SK-N-SH (cell line): ENCODE data around the gene TACSTD2. TPM values are rescaled to one million over a fixed set of nuclear protein-coding genes. Genes with fewer than 3 reads are reported as not detected.

Experiments used
- CTCF ChIA-PET: fragments of 300-600, 350-600 bp; formaldehyde crosslinking; extraction: SDS; loops from one replicate; lab custom pipeline; 2021; lab: Yijun Ruan, JAX
- POLR2A ChIA-PET: fragments of 350-600 bp; sonication (Branson Sonifier 250); formaldehyde crosslinking; extraction: SDS; loops from one replicate; lab custom pipeline; 2020; ENCODE audit warnings: antibody characterized with exemption, inconsistent platforms; lab: Yijun Ruan, JAX
- DNase-seq: peaks from one replicate; pipeline ENCODE4 v3.0.0; 2012
- H2AFZ ChIP-seq: fragments of 200-600 bp; sonication (generic); 2 replicates; pipeline ENCODE4 v1.8.1; 2016; ENCODE audit warnings: antibody characterized with exemption, mild to moderate bottlenecking, low read depth
- H3F3A ChIP-seq: fragments of 200-600 bp; sonication (generic); replicated peaks from 2 replicates; pipeline ENCODE3; 2016; ENCODE audit warnings: antibody characterized with exemption, mild to moderate bottlenecking; ENCODE audit not compliant: insufficient read depth
- H3K27ac ChIP-seq, 2 experiments: fragments of 200-500 bp in 1 of 2; fragments of 200-600 bp in 1 of 2; sonication (Bioruptor generic) in 1 of 2; sonication (generic), shearing (Covaris generic) in 1 of 2; 2 replicates each; pipeline versions ENCODE4 v1.5.1 to v1.6.1; 2014 to 2016; ENCODE audit warnings: low read depth in 2 of 2, inconsistent platforms in 1 of 2, low read length in 1 of 2, mild to moderate bottlenecking in 1 of 2, mixed read lengths in 1 of 2
- H3K27me3 ChIP-seq: fragments of 200-600 bp; sonication (generic), shearing (Covaris generic); 2 replicates; pipeline ENCODE4 v1.6.1; 2016; ENCODE audit warnings: mixed run types; ENCODE audit not compliant: insufficient read depth
- H3K36me3 ChIP-seq, 2 experiments: fragments of 200-500 bp in 1 of 2; fragments of 200-600 bp in 1 of 2; sonication (Bioruptor generic) in 1 of 2; sonication (generic) in 1 of 2; replicated peaks in 1 of 2; 2 replicates each; pipeline versions ENCODE3 to v1.5.1; 2014 to 2016; ENCODE audit warnings: low read length in 1 of 2, mild to moderate bottlenecking in 1 of 2; ENCODE audit not compliant: insufficient read depth in 2 of 2, control insufficient read depth in 1 of 2
- H3K4me1 ChIP-seq, 2 experiments: fragments of 200-500 bp in 1 of 2; fragments of 200-600 bp in 1 of 2; sonication (Bioruptor generic) in 1 of 2; sonication (generic), shearing (Covaris generic) in 1 of 2; 2 replicates each; pipeline versions ENCODE4 v1.5.1 to v1.6.1; 2014 to 2016; ENCODE audit warnings: low read depth in 1 of 2, low read length in 1 of 2, mixed run types in 1 of 2; ENCODE audit not compliant: insufficient read depth in 2 of 2, control insufficient read depth in 1 of 2
- H3K4me2 ChIP-seq: fragments of 200-600 bp; sonication (generic), shearing (Covaris generic); 2 replicates; pipeline ENCODE4 v1.6.1; 2017; ENCODE audit warnings: mixed run types
- H3K4me3 ChIP-seq, 2 experiments: fragments of 200-500 bp in 1 of 2; fragments of 200-600 bp in 1 of 2; sonication (Bioruptor generic) in 1 of 2; sonication (generic), shearing (Covaris generic) in 1 of 2; 2 replicates each; pipeline versions ENCODE4 v1.5.1 to v1.8.1; 2014 to 2016; ENCODE audit warnings: low read depth in 2 of 2, inconsistent platforms in 1 of 2, low read length in 1 of 2, mild to moderate bottlenecking in 1 of 2, mixed read lengths in 1 of 2, moderate library complexity in 1 of 2
- H3K79me2 ChIP-seq: fragments of 200-600 bp; sonication (generic); 2 replicates; pipeline ENCODE4 v1.8.1; 2017; ENCODE audit warnings: mild to moderate bottlenecking; ENCODE audit not compliant: insufficient read depth
- H3K9ac ChIP-seq: fragments of 200-600 bp; sonication (generic); 2 replicates; pipeline ENCODE4 v1.6.1; 2017; ENCODE audit warnings: mixed run types
- H3K9me2 ChIP-seq: fragments of 200-600 bp; sonication (generic); 2 replicates; pipeline ENCODE4 v1.6.1; 2017; ENCODE audit warnings: mixed run types
- H3K9me3 ChIP-seq: fragments of 200-600 bp; sonication (generic); 2 replicates; pipeline ENCODE4 v1.6.1; 2017; ENCODE audit warnings: mixed run types, mild to moderate bottlenecking, moderate library complexity
- H4K20me1 ChIP-seq: fragments of 200-600 bp; sonication (generic); 2 replicates; pipeline ENCODE4 v1.6.1; 2017; ENCODE audit warnings: mild to moderate bottlenecking, mixed run types; ENCODE audit not compliant: insufficient read depth
- EP300 ChIP-seq, 2 experiments: IDR thresholded peaks; 2 replicates each; pipeline versions ENCODE4 v1.4.0 to v1.6.1; 2012; ENCODE audit warnings: borderline replicate concordance in 1 of 2, low read depth in 1 of 2, low read length in 1 of 2
- FOSL2 ChIP-seq: IDR thresholded peaks from 2 replicates; pipeline ENCODE4 v1.4.0; 2012; ENCODE audit warnings: low read depth, mild to moderate bottlenecking, moderate library complexity, borderline replicate concordance
- FOXJ3 ChIP-seq: sonication (generic); formaldehyde crosslinking; IDR thresholded peaks from 2 replicates; pipeline ENCODE4 v1.5.1; 2020; ENCODE audit warnings: mild to moderate bottlenecking, missing genetic modification reagents
- GABPA ChIP-seq: IDR thresholded peaks from 2 replicates; pipeline ENCODE4 v1.4.0; 2012; ENCODE audit warnings: low read depth, mild to moderate bottlenecking
- MAX ChIP-seq: IDR thresholded peaks from 2 replicates; pipeline ENCODE4 v1.4.0; 2012; ENCODE audit warnings: low read depth
- NRF1 ChIP-seq: IDR thresholded peaks from 2 replicates; pipeline ENCODE4 v1.6.1; 2012; ENCODE audit warnings: low read depth, mild to moderate bottlenecking, low read length
- PBX3 ChIP-seq: IDR thresholded peaks from 2 replicates; pipeline ENCODE4; 2012
- RCOR1 ChIP-seq: fragments of 150-350 bp; IDR thresholded peaks from 2 replicates; pipeline ENCODE4 v1.6.1; 2017; ENCODE audit warnings: antibody characterized with exemption, low read length
- REST ChIP-seq: IDR thresholded peaks from 2 replicates; pipeline ENCODE4 v1.6.1; 2012; ENCODE audit warnings: mild to moderate bottlenecking, low read depth, low read length, moderate library complexity
- RFX5 ChIP-seq: IDR thresholded peaks from 2 replicates; pipeline ENCODE4 v1.6.1; 2012; ENCODE audit warnings: mild to moderate bottlenecking, improper control_type of control experiment, low read length
- RXRA ChIP-seq: IDR thresholded peaks from 2 replicates; pipeline ENCODE4 v1.4.0; 2012; ENCODE audit warnings: low read depth, mild to moderate bottlenecking, borderline replicate concordance
- SIN3A ChIP-seq: IDR thresholded peaks from 2 replicates; pipeline ENCODE4 v1.6.1; 2012; ENCODE audit warnings: low read depth, mild to moderate bottlenecking, low read length, moderate library complexity, borderline replicate concordance
- TEAD4 ChIP-seq: IDR thresholded peaks from 2 replicates; pipeline ENCODE4 v1.4.0; 2012; ENCODE audit warnings: mild to moderate bottlenecking, borderline replicate concordance; ENCODE audit not compliant: insufficient read depth
- USF1 ChIP-seq: IDR thresholded peaks from 2 replicates; pipeline ENCODE4 v1.4.0; 2012; ENCODE audit warnings: low read depth, borderline replicate concordance
- USF2 ChIP-seq: fragments of 150-350 bp; IDR thresholded peaks from 2 replicates; pipeline ENCODE4 v1.6.1; 2017; ENCODE audit warnings: antibody characterized with exemption, low read length, low read depth, borderline replicate concordance
- WGBS: methylation state at CpG from one replicate; pipeline ENCODE4 v1.1.6; 2017; ENCODE audit warnings: low lambda C conversion rate; 5-methylcytosine and 5-hydroxymethylcytosine counted together
- polyA plus RNA-seq, 3 experiments: library from polyadenylated mRNA; depleted of rRNA; stranded (reverse); fragments of >200 nt; gene quantifications; 2 replicates each; pipeline ENCODE4 v1.2.3, GENCODE V29; 2012

The TACSTD2 gene
- polyA plus RNA-seq, 1 of the 3 experiments (the other 2 are of a cell fraction) = 0.02 TPM

GRCh38 chr1:58580186-58580585 is 3.1 kb upstream of the TACSTD2 start:
- Histone ChIP-seq H3K79me2 (no peaks in the 10 kb centered on the region), H3K4me2 (no peak overlapping the region), H2AFZ (no peak overlapping the region), H3K9me2 (no peaks in the 10 kb centered on the region), H3K27me3 (no peaks in the 10 kb centered on the region), H3K9me3 (no peaks in the 10 kb centered on the region), H4K20me1 (no peaks in the 10 kb centered on the region), H3K36me3 (no peaks in the 10 kb centered on the region), H3K9ac (no peak overlapping the region), H3K27ac (no peak overlapping the region), H3K4me3 (no peak overlapping the region), H3F3A (peaks cover 12% of the 10 kb centered on the region), H3K4me1 (peaks cover 0 to 12% of the 10 kb centered on the region in 2 experiments; a peak in 1 of 4 replicates)
- TF ChIP-seq USF1 = no peak
- no peak for TF ChIP-seq USF2
- TF ChIP-seq RXRA = no peak
- no peak for TF ChIP-seq SIN3A
- TF ChIP-seq PBX3 = no peak
- no peak for TF ChIP-seq REST
- TF ChIP-seq GABPA = no peak
- TF ChIP-seq RFX5 = no peak
- no peak for TF ChIP-seq FOXJ3 (CRISPR knock-in tag)
- TF ChIP-seq TEAD4 = no peak
- no peak for TF ChIP-seq EP300 (IDR thresholded peaks at IDR 0.05; ENCODE audit: borderline replicate concordance in 1 of 2, low read depth in 1 of 2, low read length in 1 of 2)
- TF ChIP-seq RCOR1 = no peak
- TF ChIP-seq FOSL2 = no peak
- no peak for TF ChIP-seq MAX
- no peak for TF ChIP-seq NRF1
- POLR2A ChIA-PET = no interaction called here
- 66% methylated on average over 1 of the region's 1 CpG for WGBS
- CTCF ChIA-PET = no interaction called here
- DNase-seq = no peak
